ENCODE data around the gene JAG2.

The JAG2 gene

GRCh38 chr14:105178868-105179140, 10.2 kb upstream of the JAG2 start:
- H3K4me3 ChIP-seq (ENCODE audit: low read length), result no peak overlapping the region
- no peak for TF ChIP-seq CTCF (IDR thresholded peaks at IDR 0.05; ENCODE audit: insufficient read depth, low read depth, low read length, missing control alignments)
- no peak for DNase-seq (ENCODE audit: low read depth)

GRCh38 chr14:105178069-105178867, 9.7 kb upstream of the JAG2 start:
- no peak for TF ChIP-seq CTCF (IDR thresholded peaks at IDR 0.05; ENCODE audit: insufficient read depth, low read depth, low read length, missing control alignments)
- H3K4me3 ChIP-seq (ENCODE audit: low read length), result no peak overlapping the region
- DNase-seq (ENCODE audit: low read depth), result no peak

DNA sequence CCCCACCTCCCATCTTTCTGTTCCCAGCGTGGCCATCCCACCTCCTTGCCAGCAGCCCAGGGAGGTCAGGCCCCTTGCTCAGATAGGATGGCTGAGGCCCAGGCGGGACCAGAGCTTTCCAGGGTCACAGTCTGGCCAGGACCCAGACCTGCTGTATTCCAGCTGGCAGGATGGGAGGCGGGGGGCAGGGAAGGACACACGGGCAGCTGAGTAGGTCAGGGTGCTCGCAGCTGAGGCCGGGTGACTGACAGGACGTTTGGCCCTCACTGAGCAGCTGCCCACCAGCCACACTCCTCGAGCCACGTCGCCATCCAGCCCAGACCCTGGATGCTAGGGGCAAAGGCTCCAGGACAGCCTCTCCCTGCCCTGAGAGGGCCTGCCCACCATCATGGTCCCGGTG, 8.5 kb upstream of the JAG2 start:
- DNase-seq (ENCODE audit: low read depth), result no peak
- no peak for TF ChIP-seq CTCF (IDR thresholded peaks at IDR 0.05; ENCODE audit: insufficient read depth, low read depth, low read length, missing control alignments)
- no peak overlapping the region for H3K4me3 ChIP-seq (ENCODE audit: low read length)

DNA sequence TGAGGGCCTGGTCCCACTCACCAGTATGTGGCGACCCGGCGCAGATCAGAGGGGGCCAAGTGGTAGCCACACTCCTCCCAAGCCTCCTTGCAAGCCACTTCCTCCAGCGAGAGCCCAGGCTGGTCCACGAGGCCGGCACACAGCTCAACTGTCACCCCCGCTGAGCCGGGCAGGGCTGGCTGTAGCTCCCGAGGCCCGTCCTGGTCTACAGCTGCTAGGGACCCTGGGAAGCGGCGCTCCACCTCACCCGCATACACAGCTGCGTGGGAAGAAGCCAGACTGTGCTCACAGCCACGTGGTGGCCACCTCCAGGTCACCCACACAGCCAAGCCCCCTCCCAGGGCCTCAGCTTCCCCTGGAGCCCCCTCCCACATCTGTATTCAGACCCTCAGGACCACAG, 7.9 kb upstream of the JAG2 start:
- H3K4me3 ChIP-seq (ENCODE audit: low read length), result no peak overlapping the region
- no peak for DNase-seq (ENCODE audit: low read depth)
- no peak for TF ChIP-seq CTCF (IDR thresholded peaks at IDR 0.05; ENCODE audit: insufficient read depth, low read depth, low read length, missing control alignments)

DNA sequence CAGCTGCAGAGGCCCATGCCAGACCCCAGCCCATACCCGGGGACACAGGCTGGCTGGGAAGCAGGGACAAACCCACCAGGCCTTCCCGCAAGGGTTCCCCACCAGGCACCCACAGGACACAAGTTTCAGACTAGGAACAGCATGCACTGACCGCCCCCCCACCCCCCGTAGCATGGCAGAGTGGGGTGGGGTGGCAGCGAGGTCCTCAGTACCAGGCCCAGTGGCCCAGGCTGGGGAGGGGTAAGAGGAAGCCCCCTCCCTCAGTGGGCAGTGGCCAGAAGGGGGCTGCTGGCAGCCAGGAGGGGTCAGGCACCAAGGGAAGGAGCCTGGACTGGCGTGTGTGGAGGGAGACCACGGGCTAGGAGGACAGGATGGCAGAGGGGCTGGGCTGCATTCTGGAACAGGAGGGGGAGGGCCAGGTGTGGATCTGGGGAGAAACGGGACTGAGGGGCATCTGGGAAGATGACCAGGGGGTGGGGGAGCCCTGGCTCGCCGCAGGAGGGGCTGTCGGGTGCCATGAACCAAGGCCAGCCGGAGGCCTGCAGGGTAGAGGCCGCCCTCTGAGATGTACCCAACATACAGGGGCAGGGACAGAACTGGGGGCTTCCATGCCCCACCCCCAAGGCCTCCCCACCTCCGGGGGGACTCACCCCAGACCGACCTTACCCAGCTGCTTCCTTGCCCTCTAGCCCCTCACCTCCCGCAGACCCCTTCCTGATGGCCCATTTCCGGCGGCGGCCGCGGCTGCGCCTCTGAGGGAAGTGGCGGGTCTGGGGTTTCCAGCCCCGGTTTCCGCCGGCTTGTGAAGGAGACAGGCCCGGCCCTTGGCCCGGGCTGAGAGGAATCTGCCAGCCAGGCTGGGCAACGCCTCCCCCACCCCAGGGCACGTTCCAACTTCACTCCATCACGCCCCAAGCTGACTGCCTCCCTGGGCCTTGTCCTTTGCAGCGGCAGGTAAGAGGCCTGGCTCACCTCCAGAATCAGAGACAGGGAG, 5.6 kb upstream of the JAG2 start:
- no peak overlapping the region for H3K4me3 ChIP-seq (ENCODE audit: low read length)
- DNase-seq (ENCODE audit: low read depth), result peak; percentile 82
- TF ChIP-seq CTCF (IDR thresholded peaks at IDR 0.05; ENCODE audit: insufficient read depth, low read depth, low read length, missing control alignments), result no peak

- no peak overlapping the region for H3K4me3 ChIP-seq (ENCODE audit: low read length)
- TF ChIP-seq CTCF (IDR thresholded peaks at IDR 0.05; ENCODE audit: insufficient read depth, low read depth, low read length, missing control alignments), result no peak
- DNase-seq (ENCODE audit: low read depth), result no peak
These were observed 4.6 kb upstream of the JAG2 start for GRCh38 chr14:105173145-105173544.

Data from epithelial cell of esophagus (primary cell).